ENCODE measurements around the gene WNK3.

GRCh38 chrX:54178100-54178940 lies 179.5 kb downstream of the WNK3 start:
- no peak for TF ChIP-seq CTCF (CRISPR knock-in tag; IDR thresholded peaks at IDR 0.05)
- TF ChIP-seq ZBTB33 (CRISPR knock-in tag; IDR thresholded peaks at IDR 0.05): no peak
- no peak for TF ChIP-seq ZKSCAN1 (IDR thresholded peaks at IDR 0.05; ENCODE audit: low read length)
